ENCODE results near the gene HSPA5.
"Not testable (repeated sequence)": the region's sequence is repeated elsewhere in the genome, so short reads cannot be mapped to it uniquely, and the experiment has no call there.

Gene HSPA5

DNA sequence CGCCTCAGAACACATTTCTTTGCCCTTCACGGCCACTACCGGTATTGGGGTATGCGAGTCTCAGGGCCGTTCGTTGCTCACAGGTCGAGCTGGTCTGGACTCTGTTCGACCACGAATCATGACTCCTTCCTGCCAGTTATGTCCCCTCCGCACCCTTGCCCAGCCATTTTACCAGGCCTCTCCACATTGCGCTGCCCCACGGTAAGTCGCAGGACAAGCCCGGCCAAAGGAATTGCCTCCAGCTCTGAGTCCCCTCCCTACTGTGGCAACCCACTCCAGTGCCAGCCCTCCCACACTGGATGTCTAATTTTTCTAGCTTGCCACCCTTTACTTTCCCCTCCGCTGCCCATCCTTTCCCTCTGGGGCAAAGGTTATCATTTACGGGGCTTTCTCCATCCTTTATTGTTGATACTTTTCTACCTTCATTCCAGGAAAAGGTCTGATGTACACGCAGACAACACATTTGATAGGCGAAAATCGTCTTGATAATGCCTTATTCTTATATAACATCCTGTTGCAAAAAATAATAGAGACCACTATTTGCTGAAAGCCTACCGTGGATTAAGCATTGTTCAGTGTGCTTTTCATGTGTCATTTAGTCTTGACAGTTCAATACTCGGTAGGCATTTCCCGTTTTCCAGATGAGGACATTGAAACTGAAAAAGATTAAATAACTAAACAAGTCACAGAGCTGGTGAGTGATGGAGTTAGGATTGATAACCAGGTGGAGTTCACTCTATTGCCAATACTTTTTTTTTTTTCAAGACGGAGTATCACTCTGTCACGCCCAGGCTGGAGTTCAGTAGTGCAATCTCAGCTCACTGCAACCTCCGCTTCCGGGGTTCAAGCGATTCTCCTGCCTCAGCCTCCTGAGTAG is 958 bp upstream of the HSPA5 start:
- DNase-seq (ENCODE audit: low read depth): peak; percentile 22

DNA sequence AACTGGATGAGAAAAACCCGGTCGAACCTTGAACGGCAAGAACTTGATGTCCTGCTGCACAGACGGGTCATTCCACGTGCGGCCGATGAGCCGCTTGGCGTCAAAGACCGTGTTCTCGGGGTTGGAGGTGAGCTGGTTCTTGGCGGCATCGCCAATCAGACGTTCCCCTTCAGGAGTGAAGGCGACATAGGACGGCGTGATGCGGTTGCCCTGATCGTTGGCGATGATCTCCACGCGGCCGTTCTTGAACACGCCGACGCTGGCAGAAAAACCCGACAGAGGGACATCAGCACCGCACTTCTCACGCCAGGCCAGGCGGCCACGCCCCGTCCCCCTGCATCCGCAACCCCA is 519 bp downstream of the HSPA5 start:
- peak; percentile 20 for DNase-seq (ENCODE audit: low read depth)

DNA sequence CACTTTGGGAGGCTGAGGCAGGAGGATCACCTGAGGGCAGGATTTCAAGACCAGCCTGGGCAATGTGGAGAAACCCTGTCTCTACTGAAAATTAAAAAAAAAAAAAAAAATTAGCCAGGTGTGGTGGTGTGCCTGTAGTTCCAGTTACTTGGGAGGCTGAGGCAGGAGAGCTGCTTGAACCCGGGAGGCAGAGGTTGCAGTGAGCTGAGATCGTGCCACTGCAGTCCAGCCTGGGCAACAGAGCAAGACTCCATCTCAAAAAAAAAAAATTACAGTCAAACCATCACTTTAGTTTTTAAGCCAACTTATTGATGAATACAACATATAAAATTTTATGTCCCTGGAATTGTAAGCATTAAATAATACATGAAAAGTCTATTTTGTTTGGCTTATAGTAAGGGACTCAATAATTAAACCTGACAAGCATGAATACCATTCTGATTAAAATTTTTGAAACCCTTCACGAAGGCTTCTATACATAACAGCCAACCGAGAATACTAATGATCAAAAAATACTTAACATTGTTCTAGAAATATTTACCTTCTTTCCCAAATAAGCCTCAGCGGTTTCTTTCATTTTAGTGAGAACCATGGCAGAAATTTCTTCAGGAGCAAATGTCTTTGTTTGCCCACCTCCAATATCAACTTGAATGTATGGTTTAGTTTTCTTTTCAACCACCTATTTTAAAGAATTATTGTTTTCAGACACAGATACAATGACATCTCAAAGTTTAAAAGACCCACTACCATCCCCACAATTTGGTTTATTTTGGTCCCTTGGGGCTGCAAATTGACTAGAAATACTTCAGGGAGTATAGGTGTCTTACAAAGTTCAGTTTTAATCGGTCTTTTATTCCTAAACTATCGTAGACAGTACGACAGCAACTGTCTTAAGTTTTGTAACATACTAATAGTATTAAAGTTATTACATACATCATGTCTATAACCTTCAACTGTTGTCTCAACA is 1.2 kb downstream of the HSPA5 start:
- no peak for DNase-seq (ENCODE audit: low read depth)

DNA sequence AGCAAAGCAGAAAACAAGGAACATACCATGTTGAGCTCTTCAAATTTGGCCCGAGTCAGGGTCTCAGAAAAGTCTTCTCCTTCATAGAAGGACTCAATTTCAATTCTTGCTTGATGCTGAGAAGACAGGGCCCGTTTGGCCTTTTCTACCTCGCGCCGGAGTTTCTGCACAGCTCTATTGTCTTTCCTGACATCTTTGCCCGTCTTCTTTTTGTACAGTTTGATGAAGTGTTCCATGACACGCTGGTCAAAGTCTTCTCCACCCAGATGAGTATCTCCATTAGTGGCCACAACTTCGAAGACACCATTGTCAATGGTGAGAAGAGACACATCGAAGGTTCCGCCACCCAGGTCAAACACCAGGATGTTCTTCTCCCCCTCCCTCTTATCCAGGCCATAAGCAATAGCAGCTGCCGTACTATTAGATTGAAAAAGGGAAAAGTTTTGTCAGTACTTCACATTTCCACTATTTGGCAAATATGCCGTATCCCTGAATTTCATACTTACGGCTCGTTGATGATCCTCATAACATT is 2.2 kb downstream of the HSPA5 start:
- DNase-seq (ENCODE audit: low read depth): no peak

DNA sequence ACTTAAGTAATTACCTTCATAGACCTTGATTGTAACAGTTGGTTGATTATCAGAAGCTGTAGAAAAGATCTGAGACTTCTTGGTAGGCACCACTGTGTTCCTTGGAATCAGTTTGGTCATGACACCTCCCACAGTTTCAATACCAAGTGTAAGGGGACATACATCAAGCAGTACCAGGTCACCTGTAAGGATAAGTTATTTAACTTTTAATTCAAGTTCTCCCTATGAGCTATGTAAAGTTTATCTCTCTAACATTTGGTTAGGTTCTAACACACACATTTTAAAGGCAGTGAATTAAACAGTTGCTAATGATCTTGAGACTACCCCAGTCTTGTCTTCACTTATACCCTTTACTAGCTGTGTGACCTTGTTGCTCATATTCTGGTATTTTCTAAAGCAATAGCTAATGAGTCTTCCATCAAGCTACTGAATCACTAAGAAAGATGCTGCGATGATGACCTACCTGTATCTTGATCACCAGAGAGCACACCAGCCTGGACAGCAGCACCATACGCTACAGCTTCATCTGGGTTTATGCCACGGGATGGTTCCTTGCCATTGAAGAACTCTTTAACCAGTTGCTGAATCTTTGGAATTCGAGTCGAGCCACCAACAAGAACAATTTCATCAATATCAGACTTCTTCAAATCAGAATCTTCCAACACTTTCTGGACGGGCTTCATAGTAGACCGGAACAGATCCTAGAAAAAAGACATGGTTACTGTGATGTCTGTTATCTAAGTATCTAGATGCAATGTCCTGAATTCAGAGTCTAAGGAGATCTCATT is 2.8 kb downstream of the HSPA5 start:
- DNase-seq (ENCODE audit: low read depth): no peak

DNA sequence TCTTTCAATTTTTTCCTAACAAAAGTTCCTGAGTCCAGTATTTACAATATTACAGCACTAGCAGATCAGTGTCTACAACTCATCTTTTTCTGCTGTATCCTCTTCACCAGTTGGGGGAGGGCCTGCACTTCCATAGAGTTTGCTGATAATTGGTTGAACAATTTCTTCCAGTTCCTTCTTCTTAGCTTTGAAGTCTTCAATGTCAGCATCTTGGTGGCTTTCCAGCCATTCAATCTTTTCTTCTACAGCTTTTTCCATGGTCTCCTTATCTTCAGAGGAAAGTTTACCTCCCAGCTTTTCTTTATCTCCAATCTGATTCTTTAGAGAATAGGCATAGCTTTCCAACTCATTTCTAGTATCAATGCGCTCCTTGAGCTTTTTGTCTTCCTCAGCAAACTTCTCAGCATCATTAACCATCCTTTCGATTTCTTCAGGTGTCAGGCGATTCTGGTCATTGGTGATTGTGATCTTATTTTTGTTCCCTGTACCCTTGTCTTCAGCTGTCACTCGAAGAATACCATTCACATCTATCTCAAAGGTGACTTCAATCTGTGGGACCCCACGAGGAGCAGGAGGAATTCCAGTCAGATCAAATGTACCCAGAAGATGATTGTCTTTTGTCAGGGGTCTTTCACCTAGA is 4.5 kb downstream of the HSPA5 start:
- not testable (repeated sequence) for DNase-seq (ENCODE audit: low read depth)

DNA sequence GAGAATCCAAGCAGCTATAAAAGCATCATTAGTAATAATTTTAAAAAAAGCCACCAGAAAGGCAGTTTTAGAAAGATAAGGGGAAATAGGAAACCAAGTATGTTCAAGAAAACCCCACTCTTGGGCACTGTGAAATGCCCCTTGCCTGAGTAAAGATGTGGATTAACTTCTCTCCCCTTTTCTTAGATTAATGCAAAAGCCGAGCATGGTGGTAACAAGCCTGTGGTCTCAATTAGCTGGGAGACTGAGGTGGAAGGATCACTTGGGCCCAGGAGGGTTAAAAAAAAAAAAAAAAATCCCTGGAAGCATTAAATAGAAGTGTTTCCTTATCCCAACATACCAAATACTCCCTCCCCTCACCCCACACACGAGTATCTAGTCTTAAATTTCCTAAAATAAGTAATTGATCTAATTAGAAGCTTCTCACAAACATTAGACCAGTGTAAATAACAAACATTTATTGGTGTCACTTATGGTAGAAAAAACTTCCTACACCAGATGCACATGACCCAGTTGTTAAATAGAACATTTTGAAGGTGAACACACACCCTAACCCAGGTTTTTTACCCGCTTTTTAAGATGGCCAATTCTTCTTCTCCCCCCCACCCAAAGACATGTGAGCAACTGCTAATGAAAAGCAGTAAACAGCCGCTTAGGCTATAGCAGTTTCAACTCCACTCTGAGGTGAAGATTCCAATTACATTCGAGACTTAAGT is 5.2 kb downstream of the HSPA5 start:
- no peak for DNase-seq (ENCODE audit: low read depth)

DNA sequence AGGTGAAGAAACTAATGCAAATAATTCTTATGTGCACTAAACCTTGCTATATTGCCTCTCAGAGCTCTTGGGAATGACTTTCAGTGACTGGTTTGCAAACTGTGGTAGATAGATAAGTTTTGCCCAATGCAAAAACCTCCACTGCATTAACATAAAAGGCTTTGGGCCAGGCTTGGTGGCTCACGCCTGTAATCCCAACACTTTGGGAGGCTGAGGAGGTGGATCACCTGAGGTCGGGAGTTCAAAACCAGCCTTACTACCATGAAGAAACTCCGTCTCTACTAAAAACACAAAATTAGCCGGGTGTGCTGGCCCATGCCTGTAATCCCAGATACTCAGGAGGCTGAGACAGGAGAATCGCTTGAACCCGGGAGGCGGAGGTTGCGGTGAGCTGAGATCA is 7.0 kb downstream of the HSPA5 start:
- not testable (repeated sequence) for DNase-seq (ENCODE audit: low read depth)

DNA sequence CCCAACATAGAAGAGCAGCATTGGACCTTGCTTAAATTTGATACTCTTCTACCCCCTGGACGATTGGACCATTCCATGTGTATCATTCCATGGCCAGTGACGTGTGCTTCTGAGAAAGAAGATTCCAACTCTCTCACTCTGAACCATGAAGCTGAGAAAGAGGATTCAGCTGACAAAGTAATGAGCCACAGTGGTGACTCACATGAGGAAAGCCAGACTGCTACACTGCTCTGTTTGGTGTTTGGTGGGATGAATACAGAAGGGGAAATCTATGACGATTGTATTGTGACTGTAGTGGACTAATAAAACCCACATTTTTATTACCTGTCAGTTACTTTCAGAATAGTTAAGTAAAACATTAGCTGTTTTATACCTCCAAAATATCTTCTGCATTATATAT is 7.5 kb downstream of the HSPA5 start:
- DNase-seq (ENCODE audit: low read depth): no peak

DNA sequence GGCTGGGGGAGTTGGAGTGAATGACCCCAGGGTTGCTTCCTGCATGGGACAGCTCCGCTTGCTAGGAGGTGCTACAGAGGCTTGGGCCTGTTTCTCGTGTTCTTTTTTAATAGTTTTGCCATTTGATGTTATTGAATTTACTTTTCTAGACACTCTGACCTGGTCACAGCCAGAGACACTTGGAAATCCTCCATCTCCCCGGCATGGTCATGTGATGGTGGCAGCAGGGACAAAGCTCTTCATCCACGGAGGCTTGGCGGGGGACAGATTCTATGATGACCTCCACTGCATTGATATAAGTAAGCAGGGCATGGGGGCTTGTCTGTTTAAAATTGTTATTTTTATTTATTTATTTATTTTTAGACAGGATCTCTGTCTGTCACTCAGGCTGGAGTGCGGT is 13.4 kb downstream of the HSPA5 start:
- DNase-seq (ENCODE audit: low read depth): no peak

DNA sequence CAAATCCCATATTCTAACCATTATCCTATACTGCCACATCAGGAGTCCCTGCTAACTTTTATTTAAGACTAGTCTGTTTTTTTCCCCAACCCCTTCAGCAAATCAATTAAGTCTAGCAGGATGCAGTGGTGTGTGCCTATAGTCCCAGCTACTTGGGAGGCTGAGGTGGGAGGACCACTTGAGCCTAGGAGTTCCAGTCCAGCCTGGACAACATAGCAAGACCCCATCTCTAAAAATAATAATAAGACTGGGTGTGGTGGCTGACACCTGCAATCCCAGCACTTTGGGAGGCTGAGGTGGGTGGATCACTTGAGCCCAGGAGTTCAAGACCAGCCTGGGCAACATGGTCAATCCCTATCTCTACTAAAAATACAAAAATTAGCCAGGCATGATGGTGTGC is 16.3 kb downstream of the HSPA5 start:
- DNase-seq (ENCODE audit: low read depth): not testable (repeated sequence)

DNA sequence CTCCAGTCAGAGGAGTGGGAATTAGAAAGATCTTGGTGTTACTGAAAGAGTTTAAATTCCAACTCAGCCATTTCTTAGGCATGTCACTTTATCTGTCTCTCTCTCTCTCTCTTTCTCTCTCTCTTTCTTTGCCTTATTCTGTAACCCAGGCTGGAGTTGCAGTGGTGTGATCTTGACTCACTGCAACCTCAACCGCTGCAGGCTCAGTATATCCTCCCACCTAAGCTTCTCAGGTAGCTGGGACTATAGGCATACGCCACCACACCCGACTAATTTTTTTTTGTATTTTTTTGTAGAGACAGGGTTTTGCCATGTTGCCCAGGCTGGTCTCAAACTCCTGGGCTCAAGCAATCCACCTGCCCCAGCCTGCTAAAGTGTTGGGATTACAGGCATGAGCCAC is 22.5 kb downstream of the HSPA5 start:
- DNase-seq (ENCODE audit: low read depth): no peak

DNA sequence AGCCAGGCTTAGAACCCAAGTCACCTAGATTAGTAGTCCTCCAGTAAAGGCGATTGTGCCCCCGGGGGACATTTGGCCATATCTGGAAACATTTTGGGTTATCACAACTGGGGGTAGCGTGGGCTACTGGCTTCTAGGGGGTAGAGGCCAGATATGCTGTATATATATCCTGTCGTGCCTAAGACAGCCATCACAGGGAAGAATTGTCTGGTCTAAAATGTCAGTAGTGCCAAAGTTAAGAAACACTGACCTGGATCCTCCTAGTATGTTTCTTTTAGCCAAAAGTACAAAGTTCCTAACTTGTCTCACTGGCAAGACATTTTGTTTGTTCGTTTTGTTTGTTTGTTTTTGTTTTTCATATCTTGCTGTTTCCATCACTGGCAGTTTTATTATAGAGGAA is 27.0 kb downstream of the HSPA5 start:
- no peak for DNase-seq (ENCODE audit: low read depth)

DNA sequence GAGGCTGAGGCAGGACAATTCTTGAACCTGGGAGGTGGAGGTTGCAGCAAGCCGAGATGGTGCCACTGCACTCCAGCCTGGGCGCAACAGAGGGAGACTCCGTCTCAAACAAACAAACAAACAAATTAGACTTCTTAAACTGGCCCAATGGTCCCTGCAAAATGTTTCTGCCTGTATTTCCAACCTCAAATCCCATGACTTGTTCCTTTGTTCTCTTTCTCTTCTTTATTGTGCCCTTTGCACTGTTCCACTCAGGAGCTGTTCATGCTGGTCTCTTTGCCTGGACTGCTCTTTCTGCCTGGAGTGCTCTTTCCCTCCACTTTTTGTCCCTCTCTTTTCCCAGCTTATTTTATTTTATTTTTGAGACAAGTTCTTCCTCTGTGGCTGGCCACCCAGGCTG is 36.7 kb downstream of the HSPA5 start:
- DNase-seq (ENCODE audit: low read depth): no peak

DNA sequence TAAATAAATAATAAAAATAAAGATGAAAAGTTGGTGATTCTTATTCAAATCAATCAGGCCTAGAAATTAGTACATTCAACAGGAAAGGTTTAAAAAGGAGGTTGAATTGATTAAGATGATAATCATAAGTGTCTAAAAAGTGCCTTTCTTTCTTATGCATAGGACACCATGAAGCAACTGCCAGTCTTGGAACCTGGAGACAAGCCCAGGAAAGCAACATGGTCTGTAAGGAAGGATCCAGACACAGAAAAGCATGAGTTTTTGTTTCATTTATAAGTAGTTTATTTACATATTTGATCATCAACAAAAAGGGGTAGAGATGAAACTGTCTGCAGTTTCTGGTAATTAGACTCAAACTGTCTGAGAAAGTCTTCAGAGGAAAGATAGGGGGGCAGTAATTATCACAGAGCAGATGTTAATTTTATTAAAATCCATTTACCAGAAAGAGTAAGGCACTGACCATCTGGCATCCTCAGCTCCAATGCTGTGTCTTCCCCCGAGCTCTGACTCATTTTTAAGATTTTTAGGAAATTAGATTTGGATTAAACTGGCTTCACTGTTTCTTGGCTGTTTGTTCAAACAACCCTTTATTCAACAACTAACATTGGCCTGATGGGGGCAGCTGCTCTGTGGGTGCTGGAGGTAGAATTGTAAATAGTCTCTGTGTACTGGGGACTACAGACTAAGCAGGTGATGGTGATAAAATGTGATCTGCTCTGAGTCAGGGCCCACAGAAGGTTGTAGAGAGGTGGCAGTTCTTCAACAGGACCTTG is 38.1 kb downstream of the HSPA5 start:
- no peak for DNase-seq (ENCODE audit: low read depth)

DNA sequence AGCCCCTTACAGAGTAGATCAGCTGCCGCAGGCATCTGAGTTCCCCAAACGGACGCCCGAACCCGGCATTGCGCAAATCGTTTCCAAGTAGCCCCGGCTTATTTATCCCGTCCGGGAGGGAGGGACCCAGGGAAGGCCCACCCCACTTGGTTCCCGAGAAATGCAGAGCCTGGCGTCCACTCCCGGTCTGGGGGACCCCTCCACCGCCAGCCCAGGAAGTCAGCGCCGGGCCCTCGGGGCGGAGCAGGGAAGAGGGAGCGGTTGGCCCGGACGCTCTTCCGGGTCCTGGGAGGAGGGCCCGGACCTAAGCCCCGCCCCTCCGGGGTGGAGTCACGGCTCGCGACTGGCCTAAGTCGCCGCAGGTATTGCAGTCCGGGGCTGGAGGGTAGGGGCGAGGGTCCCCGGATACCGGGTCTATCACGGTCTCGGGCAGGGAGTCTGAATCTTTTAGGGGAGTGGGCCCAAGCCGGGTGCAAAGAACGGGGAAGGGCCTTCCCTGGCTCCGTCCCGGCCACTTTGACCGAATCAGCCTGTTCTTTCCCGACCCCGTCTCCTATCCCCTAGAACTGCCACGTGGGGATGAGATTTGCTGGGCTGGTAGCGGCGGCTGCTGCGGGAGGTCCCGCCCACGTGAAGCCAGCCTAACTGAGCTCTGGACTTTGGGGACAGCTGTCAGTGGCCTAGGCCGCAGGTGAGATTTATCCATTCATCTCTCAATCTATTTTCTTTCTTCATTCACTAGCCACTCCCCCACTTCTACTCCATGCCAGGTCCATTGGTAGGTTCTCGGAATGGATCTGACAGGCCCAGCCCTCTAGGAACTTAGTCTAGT is 40.7 kb downstream of the HSPA5 start, which contains the start of gene RABEPK:
Gene RABEPK, plus strand, starts transcription at position 327 of the 832 bp plus-strand sequence. CDS start 2,472 bp downstream, outside the sequence.
- DNase-seq (ENCODE audit: low read depth): peak; percentile 77

DNA sequence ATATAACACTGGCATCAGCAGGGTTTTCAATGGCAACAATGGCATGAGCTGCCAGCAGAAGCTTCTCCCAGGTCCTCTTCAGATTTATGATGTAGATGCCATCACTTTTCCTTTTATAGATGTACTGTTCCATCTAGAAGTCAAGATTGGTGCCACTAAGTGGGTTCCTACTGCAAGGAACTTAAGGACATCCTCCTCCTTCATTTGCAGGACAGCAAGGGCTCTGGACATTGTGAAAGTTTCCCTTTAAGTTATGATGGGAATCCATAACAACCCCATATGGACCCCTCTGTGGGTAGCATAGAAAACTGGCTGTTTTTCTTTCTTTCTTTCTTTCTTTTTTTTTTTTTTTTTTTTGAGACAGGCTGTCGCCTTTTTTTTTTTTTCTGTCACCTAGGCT is 45.6 kb downstream of the HSPA5 start:
- not testable (repeated sequence) for DNase-seq (ENCODE audit: low read depth)

DNA sequence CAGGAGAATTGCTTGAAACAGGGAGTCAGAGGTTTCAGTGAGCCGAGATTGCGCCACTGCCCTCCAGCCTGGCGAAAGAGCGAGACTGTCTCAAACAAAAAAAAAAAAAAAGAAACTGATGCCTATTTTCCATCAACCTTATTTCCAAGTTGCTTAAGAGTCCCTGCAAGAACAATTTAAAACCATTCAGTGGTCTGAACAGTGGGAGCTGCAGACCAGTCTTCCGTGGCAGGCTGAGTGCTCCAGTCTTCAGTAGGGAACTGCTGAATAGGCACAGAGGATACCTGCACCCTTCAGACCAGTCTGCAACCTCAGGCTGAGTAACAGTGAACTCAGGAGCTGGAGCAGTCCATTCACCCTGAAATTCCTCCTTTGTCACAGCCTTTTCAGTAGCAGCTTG is 46.7 kb downstream of the HSPA5 start:
- DNase-seq (ENCODE audit: low read depth): not testable (repeated sequence)

DNA sequence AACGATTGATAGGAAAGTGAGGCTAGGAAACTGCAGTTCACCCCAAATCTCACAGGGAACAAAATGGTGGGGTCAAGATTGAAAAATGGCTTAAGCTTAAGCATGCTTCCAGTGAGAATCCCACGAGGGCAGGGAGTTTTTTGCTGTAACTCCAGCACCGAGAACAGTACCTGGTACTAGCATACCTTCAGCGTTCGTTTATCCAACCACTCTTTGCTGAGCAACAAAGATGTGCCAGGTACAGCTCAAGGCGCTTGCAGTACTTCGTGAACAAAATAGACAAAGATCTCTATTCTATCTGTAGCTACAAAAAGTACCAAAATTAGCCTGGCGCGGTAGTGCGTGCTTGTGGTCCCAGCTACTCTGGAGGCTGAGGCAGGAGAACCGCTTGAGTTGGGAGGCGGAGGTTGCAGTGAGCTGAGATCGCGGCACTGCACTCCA is 50.8 kb downstream of the HSPA5 start:
- no peak for DNase-seq (ENCODE audit: low read depth)

Data from stimulated activated CD8-positive, alpha-beta memory T cell treated with anti-CD3 and anti-CD28 coated beads, Interleukin-15, amount 100 ng/mL, for 24 hours (primary cell).